Anterior cingulate cortex (tissue), 58 donors: ENCODE results near the gene VIPR1.
A peak's percentile ranks its signal among the peaks of the same experiment; 100 is the strongest.

Experiments
- DNase-seq, 58 donors: peaks; one replicate each; lab custom pipeline; 2025; lab: John Stamatoyannopoulos, UW

VIPR1 gene

DNA sequence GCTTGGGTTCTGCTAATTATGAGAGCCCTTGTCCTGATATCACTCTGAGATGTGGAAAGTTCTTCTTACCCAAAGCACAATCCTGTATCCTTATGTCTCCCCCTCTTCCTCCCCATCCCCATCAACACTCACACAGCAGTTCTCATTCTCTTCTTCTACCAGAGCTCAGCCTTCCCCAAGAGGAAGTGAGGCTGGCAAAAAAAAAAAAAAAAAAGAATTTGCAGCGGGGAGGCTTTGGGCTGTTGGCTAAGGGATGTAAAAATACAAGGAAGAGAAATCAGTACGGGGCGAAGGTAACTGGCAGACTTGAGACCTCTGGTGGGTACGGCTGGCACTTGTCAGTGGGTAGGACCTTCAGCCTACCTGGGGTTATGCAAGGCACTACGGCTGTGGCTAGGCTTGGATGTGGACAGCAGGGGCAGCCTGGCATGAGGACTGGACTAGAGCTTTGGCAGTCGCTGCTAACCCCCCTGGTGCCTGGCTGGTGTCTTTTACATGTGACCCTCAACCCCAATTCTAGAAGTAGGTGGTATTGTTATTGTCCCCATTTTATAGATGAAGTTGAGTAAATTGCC lies 5.4 kb downstream of the VIPR1 start:
- no peak for DNase-seq

DNA sequence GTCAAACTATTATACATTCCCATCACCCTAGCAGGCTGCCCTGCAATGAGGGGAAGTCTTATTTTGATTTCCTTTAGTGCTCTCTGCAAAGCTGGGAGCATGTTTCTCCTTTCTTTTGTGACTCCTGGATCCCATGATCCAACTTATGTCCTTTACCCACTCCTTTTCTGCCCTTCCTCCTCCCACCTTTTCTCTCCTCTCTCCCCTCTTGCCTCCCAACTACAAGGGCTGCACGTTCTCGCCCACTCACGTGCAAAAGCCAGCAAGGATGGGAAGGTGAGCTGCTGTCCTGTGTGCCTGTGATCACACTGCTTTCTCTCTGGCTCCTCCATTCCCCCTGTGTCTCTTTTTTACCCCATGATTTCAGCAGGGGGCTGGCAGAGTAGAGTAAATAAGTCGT lies 6.1 kb downstream of the VIPR1 start:
- no peak for DNase-seq

DNA sequence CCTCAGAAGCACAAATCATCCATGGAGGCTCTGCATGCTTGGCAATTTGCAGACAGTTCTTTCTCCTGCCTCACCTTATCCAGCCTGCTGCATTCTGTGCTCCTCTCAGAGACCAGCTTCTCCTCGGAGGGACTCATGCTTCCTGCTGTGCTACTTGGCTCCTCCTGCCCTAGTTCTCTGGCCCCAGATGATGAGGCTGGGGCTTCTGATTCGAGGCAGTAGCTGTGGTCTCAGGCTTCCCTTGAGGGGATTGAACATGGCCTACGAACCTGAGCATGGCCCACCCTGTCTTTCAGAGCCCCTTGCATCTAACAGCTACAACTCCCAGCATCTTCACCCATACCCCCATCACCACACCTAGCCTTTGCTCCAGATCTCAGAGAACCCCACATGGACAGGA lies 6.7 kb downstream of the VIPR1 start:
- DNase-seq = no peak

DNA sequence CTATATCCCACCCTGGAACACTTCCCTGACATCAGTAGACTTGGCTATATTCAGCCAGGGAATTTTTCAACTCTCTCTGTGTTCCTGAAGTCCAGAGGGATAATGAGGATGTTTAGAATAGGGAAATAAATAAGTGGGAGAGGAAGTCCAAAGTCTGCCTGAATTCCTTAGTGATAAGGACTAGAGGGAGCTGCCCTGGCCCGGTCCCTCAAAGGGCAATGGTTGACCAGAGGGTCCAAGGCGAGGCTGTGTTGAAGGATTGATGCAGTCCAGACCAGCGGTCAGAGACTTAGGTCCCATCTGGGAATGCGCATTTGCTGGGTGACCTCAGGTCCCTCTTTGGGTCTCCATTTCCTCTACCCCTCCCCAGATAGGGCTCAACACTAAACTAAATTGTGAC lies 7.9 kb downstream of the VIPR1 start:
- no peak for DNase-seq

DNA sequence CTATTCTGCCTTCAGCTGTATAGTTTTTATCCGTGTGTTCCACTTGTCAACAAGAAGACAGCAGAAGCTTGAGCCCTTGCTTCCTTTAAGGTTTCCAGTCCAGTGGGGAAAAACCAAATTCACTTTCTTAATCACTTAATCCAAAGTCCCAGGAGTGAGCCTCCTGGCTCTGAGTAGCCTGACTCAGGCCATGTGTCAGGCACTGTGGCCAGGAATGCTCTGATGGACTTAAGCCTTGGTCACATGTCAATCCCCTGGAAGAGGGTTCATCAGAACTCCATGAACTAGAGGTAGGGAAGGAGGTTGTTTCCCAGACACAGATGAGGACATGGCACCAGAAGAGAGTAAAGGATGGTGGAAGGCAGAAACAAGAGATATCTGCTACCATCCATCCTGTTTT lies 8.8 kb downstream of the VIPR1 start:
- no peak for DNase-seq

DNA sequence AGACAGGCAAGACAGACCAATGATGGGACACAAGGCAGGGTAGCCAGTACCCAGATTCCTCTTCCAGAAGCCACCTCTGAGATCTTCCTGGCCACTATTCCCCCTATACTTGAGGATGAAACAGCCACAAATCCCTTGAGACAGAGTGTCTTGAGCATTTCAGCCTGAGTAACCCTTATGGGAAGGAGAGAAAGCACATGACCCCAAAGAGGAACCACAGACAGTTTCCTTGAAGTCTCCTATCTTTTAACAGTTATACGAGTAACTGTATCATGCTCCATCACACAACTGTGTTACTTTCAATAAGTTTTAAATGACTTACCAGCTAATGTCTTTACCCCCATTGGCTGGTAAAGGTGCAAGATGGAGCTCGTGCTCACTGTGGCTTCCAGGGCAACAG lies 9.3 kb downstream of the VIPR1 start:
- no peak for DNase-seq

DNA sequence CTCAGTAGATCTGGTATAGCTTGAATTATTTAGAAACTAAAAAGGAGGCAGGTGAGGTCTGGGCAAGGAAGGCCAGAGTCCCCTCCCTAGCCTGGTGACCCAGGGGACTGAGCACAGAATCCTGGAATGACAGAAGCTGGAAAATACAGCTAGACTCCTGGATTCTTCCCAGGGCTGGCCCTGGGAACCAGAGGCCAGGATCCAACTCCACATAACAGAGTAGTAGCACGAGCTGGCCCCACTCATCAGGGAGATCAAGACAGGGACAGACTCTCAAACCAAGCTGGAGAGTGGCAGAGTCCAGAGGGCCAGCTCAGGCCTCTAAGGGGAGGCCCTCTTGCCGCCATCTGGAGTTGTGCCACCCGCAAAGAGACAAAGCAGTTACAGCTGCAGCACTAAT lies 10.7 kb downstream of the VIPR1 start:
- no peak for DNase-seq

DNA sequence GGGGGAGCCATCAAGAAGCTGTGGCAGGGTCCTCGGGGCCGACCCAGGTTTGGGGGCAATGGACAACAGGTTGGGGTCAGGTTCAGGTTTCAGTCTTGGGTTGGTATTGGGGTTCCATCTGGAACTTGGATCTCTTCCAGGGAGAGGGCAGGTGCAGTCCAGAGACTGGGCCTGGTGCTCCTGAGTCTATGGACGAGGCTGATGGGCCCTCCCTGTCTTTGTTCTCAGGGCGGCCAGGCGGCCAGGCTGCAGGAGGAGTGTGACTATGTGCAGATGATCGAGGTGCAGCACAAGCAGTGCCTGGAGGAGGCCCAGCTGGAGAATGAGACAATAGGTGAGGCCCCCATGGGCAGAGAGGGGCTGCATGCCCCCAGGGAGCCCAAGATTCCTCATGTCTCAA lies 11.1 kb downstream of the VIPR1 start:
- DNase-seq = no peak

DNA sequence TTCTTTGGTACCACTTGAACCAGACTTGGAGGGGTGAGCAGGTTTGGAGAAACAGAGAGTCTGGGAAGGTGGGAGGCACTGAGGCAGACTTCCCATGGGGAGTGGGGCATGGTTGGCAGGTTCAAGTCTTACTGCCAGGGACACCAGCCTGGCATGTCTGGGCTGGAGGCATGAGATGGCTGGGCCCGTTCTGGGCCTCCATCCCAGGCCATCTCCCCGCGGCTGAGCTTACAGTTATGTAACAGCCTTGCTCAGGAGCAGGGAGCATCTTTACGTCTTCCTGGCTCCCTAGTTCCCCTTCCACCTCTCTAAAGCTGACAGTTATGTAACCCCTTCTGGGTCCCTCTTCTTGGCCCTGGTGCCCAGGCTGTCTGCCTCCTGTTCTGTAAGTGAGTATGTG lies 12.4 kb downstream of the VIPR1 start:
- DNase-seq = peak in 1 of 58 donors; percentile 35

DNA sequence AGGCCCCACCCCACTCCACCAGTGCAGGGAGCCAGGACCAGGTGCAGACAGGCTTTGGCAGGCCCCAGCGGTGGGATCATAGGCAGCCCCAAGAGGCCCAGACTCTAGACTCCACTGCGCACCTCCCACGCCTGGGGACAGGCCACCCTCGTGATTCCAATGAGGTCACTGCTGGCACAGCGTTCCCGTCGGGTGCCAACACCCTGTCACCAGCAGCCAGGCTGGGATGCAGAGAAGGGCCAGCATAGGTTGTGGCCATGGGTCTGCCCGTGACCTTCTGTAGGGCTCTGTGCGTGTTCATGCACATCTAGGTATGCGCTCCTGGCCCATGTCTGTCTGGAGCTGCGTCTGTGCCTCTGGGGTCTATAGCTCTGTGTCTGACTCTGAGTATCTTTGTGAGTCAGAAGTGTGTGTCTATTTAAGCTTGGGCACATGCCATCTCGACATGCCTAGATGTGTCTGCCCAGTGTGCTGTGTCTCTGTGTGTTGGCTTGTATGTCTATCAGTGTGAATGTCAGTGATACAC lies 13.0 kb downstream of the VIPR1 start:
- DNase-seq = peak in 25 of 58 donors; percentile 11 to 73 (median 29)

DNA sequence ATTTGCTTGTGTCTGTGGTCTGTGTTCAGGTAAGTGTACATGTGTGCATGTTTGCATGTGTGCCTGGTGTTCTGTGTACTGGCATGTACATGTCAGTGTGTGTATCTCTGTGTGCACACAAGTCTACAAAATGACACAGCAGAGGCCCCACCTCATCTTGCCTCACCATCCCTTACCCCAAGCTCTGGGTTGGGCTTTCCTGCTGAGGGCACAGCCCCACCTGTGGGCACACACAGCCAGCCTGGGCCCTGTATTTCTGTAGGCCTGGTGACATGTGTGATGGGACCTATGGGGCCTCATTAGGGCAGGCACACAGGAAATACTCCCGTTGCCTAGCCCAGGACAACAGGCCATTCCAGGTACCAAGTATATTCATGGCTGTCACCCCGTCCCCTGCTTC lies 13.5 kb downstream of the VIPR1 start:
- DNase-seq = no peak

DNA sequence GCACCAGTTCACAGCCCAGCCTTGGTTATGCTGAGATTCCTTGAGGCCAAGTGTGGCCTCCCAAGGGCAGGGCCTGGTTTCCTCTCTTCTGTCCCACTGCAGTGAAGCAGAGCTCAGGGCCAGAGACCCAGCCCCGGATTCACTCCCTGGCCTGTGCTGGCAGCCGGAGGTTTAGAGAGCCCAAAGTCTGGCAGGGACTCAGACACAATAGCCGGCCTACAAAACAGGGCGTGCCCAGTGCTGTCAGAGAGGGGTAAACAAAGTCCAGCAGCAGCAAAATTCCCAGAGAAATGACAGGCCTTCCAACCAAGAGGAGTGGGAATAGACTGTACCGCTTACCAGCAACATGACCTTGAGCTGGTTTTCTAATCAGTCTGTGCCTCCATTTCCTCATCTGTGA lies 14.0 kb downstream of the VIPR1 start:
- DNase-seq = no peak

DNA sequence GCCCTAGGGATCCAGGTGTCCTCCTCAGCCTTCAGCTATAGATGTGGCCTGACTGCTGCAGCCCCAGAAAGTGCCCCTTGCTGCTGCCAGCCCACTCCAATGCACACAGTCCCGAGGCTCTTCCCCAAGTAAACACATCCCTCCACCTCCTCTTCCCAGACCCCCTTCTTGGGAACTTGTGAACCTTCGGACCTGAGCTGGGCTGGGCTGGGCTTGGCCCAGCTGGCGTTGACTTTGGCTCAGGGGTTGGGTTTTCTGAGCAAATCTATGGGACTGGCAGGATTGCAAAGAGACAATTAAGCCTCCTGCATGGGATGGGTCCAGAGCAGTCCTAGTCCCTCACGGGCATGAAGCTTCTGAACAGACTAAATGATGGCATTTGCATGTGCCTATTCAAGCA lies 14.7 kb downstream of the VIPR1 start:
- DNase-seq = no peak

DNA sequence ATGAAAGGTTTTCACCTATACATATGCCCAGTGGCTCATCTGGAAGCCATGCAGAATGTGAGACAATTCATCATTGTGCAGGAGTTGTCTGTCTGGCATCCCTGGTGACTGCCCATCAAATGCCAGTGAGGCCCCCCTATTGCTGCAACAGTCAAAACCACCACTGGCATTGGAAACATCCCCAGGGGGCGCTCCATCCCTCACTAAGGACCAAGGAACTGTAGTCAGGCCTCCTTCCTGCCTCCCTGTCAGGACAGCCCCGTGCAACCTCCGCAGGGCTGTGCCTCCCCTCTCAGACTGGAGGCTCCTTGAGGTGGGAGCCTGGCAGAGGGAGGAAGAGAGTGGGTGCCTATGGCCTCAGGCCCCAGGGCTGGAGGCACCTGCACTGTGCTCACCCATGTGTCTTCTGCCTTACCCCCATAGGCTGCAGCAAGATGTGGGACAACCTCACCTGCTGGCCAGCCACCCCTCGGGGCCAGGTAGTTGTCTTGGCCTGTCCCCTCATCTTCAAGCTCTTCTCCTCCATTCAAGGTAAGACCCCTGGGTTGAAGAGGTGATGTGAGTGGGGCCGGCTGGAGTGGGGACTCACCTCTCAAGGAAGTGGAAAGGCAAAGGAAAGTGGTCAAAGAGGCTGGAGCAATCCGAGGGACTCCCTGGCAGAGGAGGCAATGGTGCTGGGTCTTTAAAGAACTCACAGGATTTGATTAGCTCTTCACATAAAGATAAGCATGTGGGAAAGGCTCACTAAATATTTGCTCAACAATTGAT lies 16.5 kb downstream of the VIPR1 start:
- peak in 1 of 58 donors; percentile 11 for DNase-seq

DNA sequence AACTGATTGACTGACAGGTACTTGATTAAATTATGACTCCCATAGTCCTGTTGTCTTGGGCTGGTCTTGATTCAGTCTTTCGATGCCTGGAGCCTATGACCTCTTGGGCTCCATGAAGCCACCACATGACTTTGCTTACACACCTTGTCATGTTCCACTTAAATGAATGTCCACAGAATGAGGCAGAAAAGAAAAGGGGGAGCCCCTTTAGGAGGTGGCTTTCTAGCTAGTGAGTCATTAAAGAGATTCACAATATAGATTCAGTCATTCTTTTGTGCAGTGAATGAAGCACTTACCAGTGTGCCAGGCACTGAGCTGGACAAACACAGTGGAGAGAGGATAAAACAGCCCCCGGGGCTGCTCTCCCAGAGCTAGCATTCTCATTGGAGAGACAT lies 17.1 kb downstream of the VIPR1 start:
- DNase-seq = no peak

DNA sequence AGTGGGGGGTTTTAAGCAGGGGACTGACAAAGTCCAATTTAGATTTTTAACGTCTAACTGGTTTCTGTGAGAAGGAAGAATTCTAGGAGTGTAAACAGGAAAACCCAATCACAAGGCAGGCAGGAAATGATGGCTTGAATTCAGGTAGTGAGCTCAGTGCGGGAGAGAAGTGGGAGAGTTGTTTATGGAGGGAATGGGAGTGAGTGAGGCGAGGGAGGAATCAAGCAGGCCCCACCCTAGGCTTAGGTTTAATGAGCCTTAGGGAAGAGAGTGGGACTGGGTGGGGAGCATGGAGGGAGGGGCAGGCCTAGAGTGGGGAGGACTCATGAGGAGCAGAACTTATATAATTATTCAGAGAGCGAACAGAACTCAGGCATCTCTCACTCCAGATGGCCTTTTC lies 17.9 kb downstream of the VIPR1 start:
- DNase-seq = no peak

DNA sequence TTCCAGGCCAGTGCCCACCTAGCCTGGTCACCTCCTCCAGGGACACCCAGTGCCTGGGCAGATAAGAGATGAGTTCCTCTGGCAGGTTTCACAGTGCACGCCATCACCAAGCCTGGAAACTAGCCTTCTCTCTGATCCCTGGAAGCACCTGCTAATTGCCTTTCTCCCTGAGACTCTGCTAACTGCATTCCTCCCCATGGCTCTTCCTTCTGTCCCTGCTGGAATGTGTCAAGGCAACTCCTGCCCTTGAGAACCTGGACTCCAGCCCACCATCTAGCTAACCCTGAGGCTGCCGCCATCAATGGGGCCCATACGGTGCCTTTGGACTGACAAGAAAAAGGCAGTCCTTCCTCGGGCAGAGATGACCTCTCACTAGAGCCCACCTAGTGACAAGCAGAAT lies 18.5 kb downstream of the VIPR1 start:
- no peak for DNase-seq

DNA sequence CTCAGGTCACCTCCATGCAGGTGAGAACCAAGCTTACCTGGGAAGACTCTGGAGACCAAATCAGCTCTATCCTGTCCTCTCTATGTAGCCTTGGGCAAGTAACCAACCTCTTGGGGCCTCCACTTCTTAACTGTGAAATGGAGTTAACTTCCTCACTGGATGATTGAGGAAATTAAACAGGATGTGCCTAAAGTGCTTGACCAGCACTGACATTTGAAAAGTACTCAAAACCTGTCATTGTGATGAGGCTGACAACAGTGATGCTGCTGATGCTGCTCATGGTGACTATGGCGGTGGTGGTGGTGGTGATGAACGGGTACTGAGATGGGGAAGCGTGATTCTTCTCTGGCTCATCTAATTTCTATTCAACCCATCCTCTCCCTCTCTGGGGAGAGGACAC lies 22.3 kb downstream of the VIPR1 start:
- DNase-seq = no peak

DNA sequence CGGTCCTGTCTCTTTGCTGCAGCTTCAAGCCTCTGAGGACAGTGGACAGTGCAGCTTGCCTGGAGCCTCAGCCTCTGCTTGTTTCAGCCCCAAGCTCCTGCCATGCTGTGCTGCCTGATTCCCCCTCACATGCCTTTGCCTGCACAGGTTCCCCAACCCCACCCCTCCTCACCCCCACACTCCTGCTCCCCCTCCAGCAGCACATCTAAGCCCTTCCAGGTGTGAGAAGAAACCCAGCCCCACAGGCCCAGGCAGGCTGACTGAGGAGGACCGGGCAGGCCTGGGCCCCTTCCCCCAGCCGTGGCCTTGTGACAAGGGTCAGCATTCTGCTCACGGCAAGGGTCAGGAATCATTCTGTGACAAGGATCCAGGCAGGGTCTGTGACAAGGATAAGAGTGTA lies 22.8 kb downstream of the VIPR1 start:
- DNase-seq = no peak

DNA sequence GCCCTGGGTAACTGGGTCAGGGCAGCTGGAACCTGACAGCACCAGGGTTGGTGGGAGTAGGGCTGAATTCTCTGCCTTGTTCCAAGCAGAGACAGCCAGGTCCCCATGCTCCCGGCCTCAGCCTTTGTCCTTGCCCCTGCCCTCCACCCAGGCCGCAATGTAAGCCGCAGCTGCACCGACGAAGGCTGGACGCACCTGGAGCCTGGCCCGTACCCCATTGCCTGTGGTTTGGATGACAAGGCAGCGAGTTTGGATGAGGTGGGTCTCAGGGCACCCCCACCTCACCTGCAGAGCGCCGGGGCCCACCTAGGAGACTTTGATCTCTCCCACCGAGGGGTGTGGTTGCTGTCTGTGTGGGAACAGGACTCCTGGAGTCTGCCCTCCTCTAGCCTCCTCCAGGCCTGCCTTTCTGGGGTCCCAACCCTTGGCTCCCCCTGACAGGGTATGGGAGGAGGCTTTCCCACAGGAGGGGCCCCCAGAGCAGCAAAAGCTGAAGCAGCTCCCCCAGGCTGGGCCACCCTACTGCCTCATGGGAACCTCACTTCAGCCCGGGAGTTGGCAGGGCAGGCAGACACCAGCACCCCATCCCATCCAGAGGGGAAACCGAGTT lies 23.4 kb downstream of the VIPR1 start:
- DNase-seq = no peak

DNA sequence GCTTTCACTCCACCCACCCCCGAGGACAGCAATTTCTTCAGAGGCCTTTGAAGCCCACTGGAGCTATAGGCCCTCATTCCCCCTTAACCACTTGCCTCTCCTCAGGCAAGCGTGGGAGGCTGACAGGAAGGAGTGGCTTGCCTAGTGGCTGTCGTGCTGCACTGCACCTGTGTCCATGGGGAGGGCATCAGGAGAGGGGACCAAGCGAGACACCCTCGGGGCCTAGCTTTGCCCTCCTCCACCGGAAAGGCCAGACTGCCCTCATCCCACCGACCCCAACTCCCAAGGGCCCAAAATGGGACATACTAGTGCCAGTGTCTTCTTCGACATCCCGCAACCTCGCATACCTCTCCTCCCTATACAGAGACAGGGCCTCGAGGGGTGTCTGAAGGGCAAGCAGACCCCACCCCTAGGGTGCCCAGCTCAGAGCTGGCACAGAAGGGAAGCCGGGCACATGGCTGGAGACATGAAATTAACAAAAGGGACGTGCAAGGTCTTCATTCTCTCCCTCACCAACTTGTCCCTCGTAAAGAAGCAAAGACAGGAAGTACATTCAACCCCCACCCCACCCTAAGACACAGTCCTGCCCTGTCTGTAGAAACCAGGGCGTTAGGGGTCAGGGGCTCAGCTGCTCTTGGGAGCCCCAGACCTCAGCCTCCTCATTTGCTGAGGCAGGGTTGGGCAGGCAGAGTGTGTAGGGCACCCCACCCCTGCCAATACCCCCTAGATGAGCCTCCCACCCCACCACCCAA lies 24.3 kb downstream of the VIPR1 start:
- no peak for DNase-seq
